Activated T-helper 2 cell treated with anti-CD3 and anti-CD28 coated beads, Interferon-gamma antibody, Interleukin-2, Interleukin-4, amounts not matched to agents 10 μg/mL and 5 μg/mL and 100 μg/mL, durations not matched to agents 14 hours and 24 hours and 36 hours (primary cell): Measurements from ENCODE around the gene SLC8A3. TPM values are rescaled to one million over a fixed set of nuclear protein-coding genes. Genes with fewer than 3 reads are reported as not detected.

Source experiments
- DNase-seq: peaks from one replicate; pipeline ENCODE4 v3.0.0; 2021; ENCODE audit warnings: low spot score
- H3K27ac Mint-ChIP-seq: one replicate; pipeline ENCODE4 v1.8.0; 2021; ENCODE audit warnings: mixed read lengths
- H3K27me3 Mint-ChIP-seq: one replicate; pipeline ENCODE4 v1.8.0; 2021; ENCODE audit warnings: low read depth, mixed read lengths
- H3K36me3 Mint-ChIP-seq: one replicate; pipeline ENCODE4 v1.8.0; 2021; ENCODE audit warnings: low read depth, mixed read lengths
- H3K4me1 Mint-ChIP-seq: one replicate; pipeline ENCODE4 v1.8.0; 2021; ENCODE audit warnings: low read depth, mixed read lengths
- H3K4me3 Mint-ChIP-seq: one replicate; pipeline ENCODE4 v1.8.0; 2021; ENCODE audit warnings: low read depth, mild to moderate bottlenecking, moderate library complexity, mixed read lengths
- H3K9me3 Mint-ChIP-seq: one replicate; pipeline ENCODE4 v1.8.0; 2021; ENCODE audit warnings: mixed read lengths
- intact Hi-C: fragments of 100-400 bp; cut with micrococcal nuclease; formaldehyde crosslinking; loops from one replicate; pipeline ENCODE4 v1.15.1; 2023
- total RNA-seq: library from RNA; stranded (reverse); gene quantifications from 2 replicates; pipeline ENCODE4 v1.2.3, GENCODE V29; 2022

The SLC8A3 gene
- total RNA-seq, 1 donor from 2014 or later, result 0.32 TPM

GRCh38 chr14:70094631-70095030, 94.1 kb downstream of the SLC8A3 start:
- intact Hi-C loops, result no loop called here
- no peaks in the 10 kb centered on the region for H3K36me3 Mint-ChIP-seq
- no peak overlapping the region for H3K4me3 Mint-ChIP-seq
- DNase-seq, result no peak
- no peaks in the 10 kb centered on the region for H3K9me3 Mint-ChIP-seq
- H3K4me1 Mint-ChIP-seq, result no peaks in the 10 kb centered on the region
- no peak overlapping the region for H3K27ac Mint-ChIP-seq
- H3K27me3 Mint-ChIP-seq, result peaks cover 11% of the 10 kb centered on the region

GRCh38 chr14:70094106-70094505, 94.6 kb downstream of the SLC8A3 start:
- Mint-ChIP-seq H3K27me3 (peaks cover 11% of the 10 kb centered on the region), H3K9me3 (no peaks in the 10 kb centered on the region), H3K4me3 (no peak overlapping the region), H3K36me3 (no peaks in the 10 kb centered on the region), H3K4me1 (no peaks in the 10 kb centered on the region), H3K27ac (no peak overlapping the region)
- DNase-seq, result no peak
- intact Hi-C loops, result no loop called here

GRCh38 chr14:70093156-70093555, 95.6 kb downstream of the SLC8A3 start:
- DNase-seq, result no peak
- Mint-ChIP-seq H3K36me3 (no peaks in the 10 kb centered on the region), H3K9me3 (no peaks in the 10 kb centered on the region), H3K27ac (no peak overlapping the region), H3K4me1 (no peaks in the 10 kb centered on the region), H3K27me3 (peaks cover 9% of the 10 kb centered on the region), H3K4me3 (no peak overlapping the region)
- intact Hi-C loops, result no loop called here

GRCh38 chr14:70087380-70087697, 101.4 kb downstream of the SLC8A3 start:
- no peak for DNase-seq
- intact Hi-C loops, result no loop called here

GRCh38 chr14:70086685-70087379, 101.9 kb downstream of the SLC8A3 start:
- H3K4me1 Mint-ChIP-seq, result no peaks in the 10 kb centered on the region
- no peak overlapping the region for H3K27ac Mint-ChIP-seq
- H3K9me3 Mint-ChIP-seq, result no peaks in the 10 kb centered on the region
- DNase-seq, result no peak
- H3K36me3 Mint-ChIP-seq, result no peaks in the 10 kb centered on the region
- intact Hi-C loops, result no loop called here
- H3K27me3 Mint-ChIP-seq, result peaks cover 4% of the 10 kb centered on the region
- no peak overlapping the region for H3K4me3 Mint-ChIP-seq

More at GRCh38 chr14:70087380-70087697, 101.4 kb downstream of the SLC8A3 start:
- no peak overlapping the region for H3K27ac Mint-ChIP-seq
- no peak overlapping the region for H3K4me3 Mint-ChIP-seq
- no peaks in the 10 kb centered on the region for H3K9me3 Mint-ChIP-seq
- H3K27me3 Mint-ChIP-seq, result peaks cover 7% of the 10 kb centered on the region
- no peaks in the 10 kb centered on the region for H3K36me3 Mint-ChIP-seq
- no peaks in the 10 kb centered on the region for H3K4me1 Mint-ChIP-seq

- Mint-ChIP-seq H3K4me3 (no peak overlapping the region), H3K36me3 (no peaks in the 10 kb centered on the region), H3K9me3 (no peaks in the 10 kb centered on the region), H3K4me1 (no peaks in the 10 kb centered on the region), H3K27ac (no peak overlapping the region), H3K27me3 (peaks cover 4% of the 10 kb centered on the region)
- DNase-seq, result no peak
- intact Hi-C loops, result no loop called here
Measured at GRCh38 chr14:70084226-70084625, 104.5 kb downstream of the SLC8A3 start.

GRCh38 chr14:70082394-70082793, 106.4 kb downstream of the SLC8A3 start:
- Mint-ChIP-seq H3K27me3 (peaks cover 9% of the 10 kb centered on the region), H3K9me3 (no peaks in the 10 kb centered on the region)

GRCh38 chr14:70080076-70080475, 108.7 kb downstream of the SLC8A3 start:
- no peak overlapping the region for H3K27ac Mint-ChIP-seq
- H3K27me3 Mint-ChIP-seq, result peaks cover 10% of the 10 kb centered on the region
- no peak for DNase-seq
- H3K4me1 Mint-ChIP-seq, result no peaks in the 10 kb centered on the region
- no peaks in the 10 kb centered on the region for H3K9me3 Mint-ChIP-seq
- intact Hi-C loops, result no loop called here
- no peak overlapping the region for H3K4me3 Mint-ChIP-seq
- no peaks in the 10 kb centered on the region for H3K36me3 Mint-ChIP-seq

More at GRCh38 chr14:70082394-70082793, 106.4 kb downstream of the SLC8A3 start:
- no peak overlapping the region for H3K27ac Mint-ChIP-seq
- H3K36me3 Mint-ChIP-seq, result no peaks in the 10 kb centered on the region
- no peak overlapping the region for H3K4me3 Mint-ChIP-seq
- no peaks in the 10 kb centered on the region for H3K4me1 Mint-ChIP-seq
- intact Hi-C loops, result no loop called here
- DNase-seq, result no peak

GRCh38 chr14:70078329-70078728, 110.4 kb downstream of the SLC8A3 start:
- no peaks in the 10 kb centered on the region for H3K36me3 Mint-ChIP-seq
- intact Hi-C loops, result no loop called here
- no peak overlapping the region for H3K27ac Mint-ChIP-seq
- no peaks in the 10 kb centered on the region for H3K4me1 Mint-ChIP-seq
- H3K4me3 Mint-ChIP-seq, result no peak overlapping the region
- no peak for DNase-seq
- H3K27me3 Mint-ChIP-seq, result peaks cover 9% of the 10 kb centered on the region
- H3K9me3 Mint-ChIP-seq, result no peaks in the 10 kb centered on the region

- no peak overlapping the region for H3K4me3 Mint-ChIP-seq
- H3K4me1 Mint-ChIP-seq, result no peaks in the 10 kb centered on the region
- no peaks in the 10 kb centered on the region for H3K9me3 Mint-ChIP-seq
- no peak for DNase-seq
- intact Hi-C loops, result no loop called here
- no peak overlapping the region for H3K27ac Mint-ChIP-seq
- H3K27me3 Mint-ChIP-seq, result peaks cover 13% of the 10 kb centered on the region
- no peaks in the 10 kb centered on the region for H3K36me3 Mint-ChIP-seq
Measured at GRCh38 chr14:70077720-70078119, 111.0 kb downstream of the SLC8A3 start.

- Mint-ChIP-seq H3K4me3 (no peak overlapping the region), H3K27ac (no peak overlapping the region), H3K4me1 (no peaks in the 10 kb centered on the region), H3K36me3 (no peaks in the 10 kb centered on the region), H3K9me3 (no peaks in the 10 kb centered on the region), H3K27me3 (peaks cover 15% of the 10 kb centered on the region)
- DNase-seq, result no peak
- intact Hi-C loops, result no loop called here
Measured at GRCh38 chr14:70077005-70077404, 111.7 kb downstream of the SLC8A3 start.

GRCh38 chr14:70073924-70074566, 114.7 kb downstream of the SLC8A3 start:
- no peak overlapping the region for H3K4me3 Mint-ChIP-seq
- no peaks in the 10 kb centered on the region for H3K36me3 Mint-ChIP-seq
- H3K27me3 Mint-ChIP-seq, result peaks cover 16% of the 10 kb centered on the region
- H3K4me1 Mint-ChIP-seq, result no peaks in the 10 kb centered on the region
- DNase-seq, result peak; percentile 12
- no peaks in the 10 kb centered on the region for H3K9me3 Mint-ChIP-seq
- H3K27ac Mint-ChIP-seq, result no peak overlapping the region
- intact Hi-C loops, result loop anchor here (2.0 kb wide), 1 partner anchor 255 kb away; no protein-coding TSS in a partner anchor

- H3K9me3 Mint-ChIP-seq, result no peaks in the 10 kb centered on the region
- H3K36me3 Mint-ChIP-seq, result no peaks in the 10 kb centered on the region
- intact Hi-C loops, result no loop called here
- no peak overlapping the region for H3K4me3 Mint-ChIP-seq
- H3K4me1 Mint-ChIP-seq, result no peaks in the 10 kb centered on the region
- peaks cover 8% of the 10 kb centered on the region for H3K27me3 Mint-ChIP-seq
- no peak overlapping the region for H3K27ac Mint-ChIP-seq
- no peak for DNase-seq
Measured at GRCh38 chr14:70069186-70069585, 119.6 kb downstream of the SLC8A3 start.
